Liver (tissue), 9 donors: ENCODE measurements around the gene TBC1D16. TPM values are rescaled to one million over a fixed set of nuclear protein-coding genes. Genes with fewer than 3 reads are reported as not detected.

Experiments
- DNase-seq: peaks from one replicate; pipeline ENCODE4 v3.0.0-alpha.2; 2017; ENCODE audit warnings: low spot score
- H3K27ac ChIP-seq, 2 donors: one replicate each; pipeline ENCODE4 v1.7.0; 2013; ENCODE audit warnings: inconsistent platforms in 2 of 2, low read length in 2 of 2, control low read depth in 1 of 2, low read depth in 1 of 2, mild to moderate bottlenecking in 1 of 2
- H3K27me3 ChIP-seq, 4 donors: one replicate each; pipeline versions ENCODE4 v1.6.1 to v1.7.0; 2013; ENCODE audit warnings: low read length in 3 of 4, inconsistent platforms in 1 of 4, mild to moderate bottlenecking in 1 of 4, moderate library complexity in 1 of 4; ENCODE audit not compliant: control insufficient read depth in 4 of 4, insufficient read depth in 4 of 4
- H3K36me3 ChIP-seq, 4 donors: one replicate each; pipeline versions ENCODE4 v1.6.1 to v1.7.0; 2013; ENCODE audit warnings: low read length in 3 of 4, mild to moderate bottlenecking in 3 of 4, low read depth in 1 of 4, moderate library complexity in 1 of 4; ENCODE audit not compliant: control insufficient read depth in 4 of 4, insufficient read depth in 3 of 4
- H3K4me1 ChIP-seq, 4 donors: one replicate each; pipeline versions ENCODE4 v1.6.1 to v1.7.0; 2013; ENCODE audit warnings: low read length in 3 of 4, mild to moderate bottlenecking in 3 of 4, moderate library complexity in 1 of 4; ENCODE audit not compliant: control insufficient read depth in 4 of 4, insufficient read depth in 4 of 4
- H3K4me3 ChIP-seq, 3 donors: one replicate each; pipeline versions ENCODE4 v1.6.1 to v1.7.0; 2013; ENCODE audit warnings: low read length in 3 of 3, control low read depth in 1 of 3, low read depth in 1 of 3, mild to moderate bottlenecking in 1 of 3
- H3K9ac ChIP-seq, 2 donors: one replicate each; pipeline ENCODE4 v1.7.0; 2013; ENCODE audit warnings: low read length in 2 of 2, mild to moderate bottlenecking in 2 of 2, moderate library complexity in 2 of 2, control low read depth in 1 of 2, low read depth in 1 of 2
- H3K9me3 ChIP-seq, 4 donors: one replicate each; pipeline versions ENCODE4 v1.6.1 to v1.7.0; 2013; ENCODE audit warnings: low read length in 3 of 4; ENCODE audit not compliant: control insufficient read depth in 4 of 4
- CTCF ChIP-seq: fragments of 150-350 bp; IDR thresholded peaks from 2 replicates; pipeline ENCODE4 v1.5.1; 2017; ENCODE audit warnings: improper control_type of control experiment, low read depth, low read length; ENCODE audit not compliant: missing input control
- EGR1 ChIP-seq, 2 donors: IDR thresholded peaks; 2 replicates each; pipeline ENCODE4 v1.6.1; 2016 to 2018; ENCODE audit warnings: antibody characterized with exemption in 2 of 2, low read depth in 2 of 2
- FOXA1 ChIP-seq: IDR thresholded peaks from 2 replicates; pipeline ENCODE4 v1.6.1; 2016; ENCODE audit warnings: antibody characterized with exemption
- FOXA2 ChIP-seq: IDR thresholded peaks from 2 replicates; pipeline ENCODE4 v1.6.1; 2016; ENCODE audit warnings: antibody characterized with exemption
- GABPA ChIP-seq, 2 donors: IDR thresholded peaks in 1 of 2; conservative IDR thresholded peaks in 1 of 2; 2 replicates each; pipeline ENCODE4 v1.6.1; 2016; ENCODE audit warnings: antibody characterized with exemption in 2 of 2, mild to moderate bottlenecking in 1 of 2, moderate library complexity in 1 of 2
- HNF4A ChIP-seq, 2 donors: conservative IDR thresholded peaks; 2 replicates each; pipeline ENCODE4 v1.6.1; 2016; ENCODE audit warnings: antibody characterized with exemption in 2 of 2, mild to moderate bottlenecking in 2 of 2
- HNF4G ChIP-seq: IDR thresholded peaks from 2 replicates; pipeline ENCODE4 v1.6.1; 2016; ENCODE audit warnings: antibody characterized with exemption
- JUND ChIP-seq, 2 donors: IDR thresholded peaks; 2 replicates each; pipeline ENCODE4 v1.6.1; 2016; ENCODE audit warnings: antibody characterized with exemption in 2 of 2
- MAX ChIP-seq: IDR thresholded peaks from 2 replicates; pipeline ENCODE4 v1.6.1; 2016; ENCODE audit warnings: antibody characterized with exemption
- NR2F2 ChIP-seq: IDR thresholded peaks from 2 replicates; pipeline ENCODE4 v1.6.1; 2016; ENCODE audit warnings: antibody characterized with exemption
- RAD21 ChIP-seq, 2 donors: IDR thresholded peaks; 2 replicates each; pipeline ENCODE4 v1.6.1; 2016; ENCODE audit warnings: antibody characterized with exemption in 2 of 2, mild to moderate bottlenecking in 2 of 2
- REST ChIP-seq: IDR thresholded peaks from 2 replicates; pipeline ENCODE4 v1.6.1; 2016; ENCODE audit warnings: antibody characterized with exemption, mild to moderate bottlenecking
- RXRA ChIP-seq, 2 donors: IDR thresholded peaks; 2 replicates each; pipeline ENCODE4 v1.6.1; 2017 to 2018; ENCODE audit warnings: antibody characterized with exemption in 2 of 2, mild to moderate bottlenecking in 1 of 2
- SP1 ChIP-seq: IDR thresholded peaks from 2 replicates; pipeline ENCODE4 v1.6.1; 2018; ENCODE audit warnings: antibody characterized with exemption, mild to moderate bottlenecking
- TAF1 ChIP-seq: conservative IDR thresholded peaks from 2 replicates; pipeline ENCODE4 v1.6.1; 2016; ENCODE audit warnings: antibody characterized with exemption, mild to moderate bottlenecking
- YY1 ChIP-seq: IDR thresholded peaks from 2 replicates; pipeline ENCODE4 v1.6.1; 2016; ENCODE audit warnings: antibody characterized with exemption, mild to moderate bottlenecking
- ZBTB33 ChIP-seq: IDR thresholded peaks from 2 replicates; pipeline ENCODE4 v1.6.1; 2016; ENCODE audit warnings: antibody characterized with exemption
- WGBS: extraction: QIAGEN DNeasy Blood & Tissue Kit; methylation state at CpG from one replicate; pipeline ENCODE4 v1.1.7; 2013; 5-methylcytosine and 5-hydroxymethylcytosine counted together
- polyA plus RNA-seq, 2 donors: library from polyadenylated mRNA; stranded (reverse) in 1 of 2; unstranded in 1 of 2; fragments of 200-250 nt in 1 of 2; fragments of >200 nt in 1 of 2; fragmentation: Nextera tagmentation in 1 of 2; extraction: Ambion mirVana in 1 of 2; gene quantifications; one replicate each; pipeline versions ENCODE4 v1.2.1 to v1.2.3, GENCODE V29; 2013 to 2015
- total RNA-seq, 2 donors: library from RNA; depleted of rRNA; stranded (reverse); fragments of >200 nt; gene quantifications; one replicate each; pipeline ENCODE4 v1.2.3, GENCODE V29; 2014
- TF ChIP-seq, protein P1 (sequence below): IDR thresholded peaks from 2 replicates; pipeline ENCODE4 v1.6.1; 2016; ENCODE audit warnings: antibody characterized with exemption
- donor health status: healthy.
- donor health status: healthy.
- donor health status: healthy.
- donor health status: healthy.
- donor health status: healthy.

TBC1D16 gene
- total and polyA plus RNA-seq, 4 donors = 3.4 to 29.5 (median 4.7) TPM

- TF ChIP-seq YY1 = peak; percentile 57
- TF ChIP-seq RXRA (IDR thresholded peaks at IDR 0.05) = peak; percentile 78 to 92
- TF ChIP-seq, protein P1, sequence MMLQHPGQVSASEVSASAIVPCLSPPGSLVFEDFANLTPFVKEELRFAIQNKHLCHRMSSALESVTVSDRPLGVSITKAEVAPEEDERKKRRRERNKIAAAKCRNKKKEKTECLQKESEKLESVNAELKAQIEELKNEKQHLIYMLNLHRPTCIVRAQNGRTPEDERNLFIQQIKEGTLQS = peak; percentile 94
- TF ChIP-seq TAF1 = no peak
- peak; percentile 63 for TF ChIP-seq FOXA1
- TF ChIP-seq RAD21 (IDR thresholded peaks at IDR 0.05) = peak; percentile 54 to 58
- TF ChIP-seq CTCF = peak; percentile 27
- peak; percentile 42 for TF ChIP-seq NR2F2
- TF ChIP-seq ZBTB33 = peak; percentile 89
- TF ChIP-seq REST = peak; percentile 46
- TF ChIP-seq HNF4A (conservative IDR thresholded peaks at IDR 0.05) = peak; percentile 65 to 83
- TF ChIP-seq JUND (IDR thresholded peaks at IDR 0.05) = peak; percentile 97 to 98
- TF ChIP-seq GABPA (IDR thresholded peaks at IDR 0.05 in 1 of 2, conservative IDR thresholded peaks at IDR 0.05 in 1 of 2) = no peak
- TF ChIP-seq FOXA2 = peak; percentile 30
- no peak for TF ChIP-seq HNF4G
- TF ChIP-seq SP1 = peak; percentile 87
- TF ChIP-seq EGR1 (IDR thresholded peaks at IDR 0.05; ENCODE audit: low read depth in 2 of 2) = peak in 1 of 2 donors; percentile 24
- peak; percentile 68 for TF ChIP-seq MAX
- WGBS = 41% methylated on average over 9 of the region's 9 CpGs
- Histone ChIP-seq H3K4me3 (no peak overlapping the region), H3K36me3 (no peaks in the 10 kb centered on the region), H3K9ac (peak overlapping the region in 1 of 2 donors; percentile 31), H3K9me3 (no peaks in the 10 kb centered on the region), H3K27ac (peak overlapping the region; percentile 86), H3K27me3 (no peaks in the 10 kb centered on the region), H3K4me1 (peaks cover 28 to 64% (median 55%) of the 10 kb centered on the region in 4 donors)
- no peak for DNase-seq
Measured at GRCh38 chr17:80029258-80029974, 6.3 kb downstream of the TBC1D16 start.
